OCI-LY3 (cell line): ENCODE results near the gene EIPR1.
A peak's percentile ranks its signal among the peaks of the same experiment; 100 is the strongest.
"Not testable (repeated sequence)": the region's sequence is repeated elsewhere in the genome, so short reads cannot be mapped to it uniquely, and the experiment has no call there.

Source experiments
- H2AFZ ChIP-seq: fragments of 200-600, 300-600 bp; shearing (Covaris generic); 2 replicates; pipeline ENCODE4 v1.6.0; 2014; ENCODE audit warnings: antibody characterized with exemption, low read depth, low read length
- H3K27ac ChIP-seq: fragments of 200-600, 300-600 bp; sonication (generic); 2 replicates; pipeline ENCODE4 v1.5.1; 2014; ENCODE audit warnings: mild to moderate bottlenecking, low read length, moderate library complexity, mixed read lengths
- H3K27me3 ChIP-seq: fragments of 200-600, 300-600 bp; sonication (generic); 2 replicates; pipeline ENCODE4 v1.6.1; 2014; ENCODE audit warnings: low read depth, low read length, mixed read lengths
- H3K36me3 ChIP-seq: fragments of 200-600, 300-600 bp; sonication (generic); replicated peaks from 2 replicates; pipeline ENCODE3; 2014; ENCODE audit warnings: low read depth, low read length, mixed read lengths
- H3K4me1 ChIP-seq: fragments of 300-600, 200-600 bp; sonication (generic); 2 replicates; pipeline ENCODE4 v1.6.1; 2014; ENCODE audit warnings: low read length, mixed read lengths
- H3K4me2 ChIP-seq: fragments of 200-600, 300-600 bp; sonication (generic); 2 replicates; pipeline ENCODE4 v1.6.1; 2014; ENCODE audit warnings: low read length, mixed read lengths
- H3K4me3 ChIP-seq: fragments of 300-600, 200-600 bp; sonication (generic); 2 replicates; pipeline ENCODE4 v1.5.1; 2014; ENCODE audit warnings: antibody characterized with exemption, mild to moderate bottlenecking, low read length, moderate library complexity
- H3K79me2 ChIP-seq: fragments of 300-600, 200-600 bp; shearing (Covaris generic); 2 replicates; pipeline ENCODE4 v1.6.1; 2014; ENCODE audit warnings: mild to moderate bottlenecking, low read length, mixed read lengths
- H3K9ac ChIP-seq: fragments of 300-600, 200-600 bp; shearing (Covaris generic); 2 replicates; pipeline ENCODE4 v1.6.0; 2014; ENCODE audit warnings: mild to moderate bottlenecking, low read length, moderate library complexity
- H3K9me3 ChIP-seq: fragments of 200-600, 300-600 bp; shearing (Covaris generic); 2 replicates; pipeline ENCODE4 v1.6.1; 2014; ENCODE audit warnings: low read length, mixed read lengths; ENCODE audit not compliant: insufficient read depth
- H4K20me1 ChIP-seq: fragments of 200-600, 300-600 bp; sonication (generic); 2 replicates; pipeline ENCODE4 v1.6.1; 2016; ENCODE audit warnings: low read length, mixed read lengths; ENCODE audit not compliant: insufficient read depth
- CTCF ChIP-seq: fragments of 200-600, 300-600 bp; sonication (generic); IDR thresholded peaks from 2 replicates; pipeline ENCODE4 v1.5.1; 2014; ENCODE audit warnings: antibody characterized with exemption, low read length, low read depth
- EZH2phosphoT487 ChIP-seq: fragments of 200-600 bp; shearing (Covaris generic); IDR thresholded peaks from 2 replicates; pipeline ENCODE4 v1.6.1; 2018; ENCODE audit warnings: antibody characterized with exemption, mixed run types, low read depth

EIPR1 gene

GRCh38 chr2:3365219-3365618, 12.4 kb downstream of the EIPR1 start:
- Histone ChIP-seq H3K27ac (no peak overlapping the region), H3K4me2 (no peak overlapping the region), H3K9ac (no peak overlapping the region), H3K4me1 (no peaks in the 10 kb centered on the region), H2AFZ (no peak overlapping the region), H3K9me3 (no peaks in the 10 kb centered on the region), H3K36me3 (peaks cover 8% of the 10 kb centered on the region), H3K4me3 (no peak overlapping the region), H3K79me2 (peaks cover 73% of the 10 kb centered on the region), H3K27me3 (no peaks in the 10 kb centered on the region), H4K20me1 (peaks cover 6% of the 10 kb centered on the region; the same call in 1 of the 2 replicates)
- TF ChIP-seq CTCF (no peak), EZH2phosphoT487 (no peak)

- H3K36me3 ChIP-seq: no peaks in the 10 kb centered on the region
- no peak overlapping the region for H3K9ac ChIP-seq
- no peak overlapping the region for H3K27ac ChIP-seq
- H3K27me3 ChIP-seq: no peaks in the 10 kb centered on the region
- H2AFZ ChIP-seq: no peak overlapping the region
- peaks cover 6% of the 10 kb centered on the region; the same call in 1 of the 2 replicates for H4K20me1 ChIP-seq
- no peak overlapping the region for H3K4me2 ChIP-seq
- TF ChIP-seq EZH2phosphoT487: no peak
- no peak for TF ChIP-seq CTCF
- peaks cover 71% of the 10 kb centered on the region for H3K79me2 ChIP-seq
- no peaks in the 10 kb centered on the region for H3K9me3 ChIP-seq
- H3K4me3 ChIP-seq: no peak overlapping the region
- peaks cover 15% of the 10 kb centered on the region for H3K4me1 ChIP-seq
Observed at GRCh38 chr2:3361518-3362389, 15.9 kb downstream of the EIPR1 start.

GRCh38 chr2:3357926-3358325, 19.7 kb downstream of the EIPR1 start:
- peaks cover 15% of the 10 kb centered on the region for H3K36me3 ChIP-seq
- H3K27ac ChIP-seq: peak overlapping the region; percentile 11
- H3K79me2 ChIP-seq: peaks cover 64% of the 10 kb centered on the region
- H3K4me1 ChIP-seq: peaks cover 20% of the 10 kb centered on the region
- peak overlapping the region; percentile 1 for H3K4me2 ChIP-seq
- H3K9ac ChIP-seq: no peak overlapping the region
- TF ChIP-seq CTCF (no peak), EZH2phosphoT487 (no peak)
- H3K4me3 ChIP-seq: no peak overlapping the region
- H3K9me3 ChIP-seq: no peaks in the 10 kb centered on the region
- no peak overlapping the region for H2AFZ ChIP-seq
- H4K20me1 ChIP-seq: peaks cover 4% of the 10 kb centered on the region; the same call in 1 of the 2 replicates
- H3K27me3 ChIP-seq: no peaks in the 10 kb centered on the region

- peak overlapping the region; percentile 1 for H3K4me2 ChIP-seq
- H3K36me3 ChIP-seq: peaks cover 18% of the 10 kb centered on the region
- H3K4me3 ChIP-seq, H3K27me3 ChIP-seq, H4K20me1 ChIP-seq, H3K9ac ChIP-seq, H3K9me3 ChIP-seq, H2AFZ ChIP-seq: not testable (repeated sequence)
- H3K27ac ChIP-seq: peak overlapping the region; percentile 11
- H3K79me2 ChIP-seq: peaks cover 59% of the 10 kb centered on the region
- H3K4me1 ChIP-seq: peaks cover 20% of the 10 kb centered on the region
Observed at GRCh38 chr2:3357446-3357845, 20.2 kb downstream of the EIPR1 start.
